Caki2 (cell line): Measurements from ENCODE around the gene MTUS2. TPM values are rescaled to one million over a fixed set of nuclear protein-coding genes. Genes with fewer than 3 reads are reported as not detected.
"Not testable (repeated sequence)": the region's sequence is repeated elsewhere in the genome, so short reads cannot be mapped to it uniquely, and the experiment has no call there.

ENCODE experiments used
- DNase-seq: peaks from one replicate; pipeline ENCODE4 v3.0.0-alpha.2; 2015; ENCODE audit warnings: low read depth
- in situ Hi-C: cut with HindIII; loops from 2 replicates; pipeline ENCODE4 v1.10.0; 2016; ENCODE audit warnings: low sequenced_read_pairs, low pct_unique_long_range_greater_than_20kb, mixed read lengths
- total RNA-seq: library from RNA; depleted of rRNA; stranded (reverse); fragments of >200 nt; shearing (Covaris generic); gene quantifications from 2 replicates; pipeline ENCODE4 v1.2.3, GENCODE V29; 2014; ENCODE audit warnings: low replicate concordance

The MTUS2 gene
- total RNA-seq, 1 experiment from 2014 or later = not detected

DNA sequence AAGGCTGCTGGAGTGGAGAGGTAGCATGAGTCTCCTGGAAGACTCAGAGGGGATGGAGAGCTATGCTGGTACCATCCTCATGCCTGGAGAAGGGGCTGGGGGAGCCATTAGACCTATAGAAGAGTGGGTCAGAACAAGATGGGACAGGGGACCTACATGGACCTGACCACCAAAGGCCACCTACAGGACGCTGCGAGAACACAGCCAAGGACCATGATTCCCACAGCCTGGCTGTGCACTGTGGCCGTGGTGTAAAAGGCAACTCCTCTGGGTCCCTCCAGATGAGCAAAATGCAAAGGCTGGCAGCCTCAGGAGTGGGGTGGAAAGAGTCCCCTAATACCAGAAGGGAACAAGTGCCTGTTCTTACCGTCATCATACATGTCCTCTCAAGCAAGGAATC lies 559.1 kb downstream of the MTUS2 start:
- no peak for DNase-seq
- in situ Hi-C loops = no loop called here

DNA sequence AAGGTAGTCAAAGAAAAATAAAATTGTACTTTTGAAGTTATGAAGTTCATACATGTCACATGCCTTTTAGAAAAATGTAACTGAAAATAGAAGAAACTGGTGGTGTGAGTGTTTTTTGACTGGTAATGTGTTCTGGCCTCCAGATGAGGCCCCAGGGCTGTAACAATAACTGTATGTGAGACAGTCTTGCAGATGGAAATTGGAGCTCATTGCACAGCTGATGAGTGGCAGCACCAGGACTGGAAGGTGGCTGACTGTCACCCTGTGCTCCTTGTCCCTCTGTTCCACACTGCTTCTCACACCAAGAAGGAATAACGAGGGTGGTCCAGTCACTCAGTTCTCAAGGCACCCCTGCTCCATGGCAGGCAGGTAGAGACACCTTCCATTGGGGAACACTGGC lies 559.7 kb downstream of the MTUS2 start:
- DNase-seq = no peak
- in situ Hi-C loops = no loop called here

GRCh38 chr13:29382021-29382420 lies 561.9 kb downstream of the MTUS2 start:
- no peak for DNase-seq
- in situ Hi-C loops = no loop called here

DNA sequence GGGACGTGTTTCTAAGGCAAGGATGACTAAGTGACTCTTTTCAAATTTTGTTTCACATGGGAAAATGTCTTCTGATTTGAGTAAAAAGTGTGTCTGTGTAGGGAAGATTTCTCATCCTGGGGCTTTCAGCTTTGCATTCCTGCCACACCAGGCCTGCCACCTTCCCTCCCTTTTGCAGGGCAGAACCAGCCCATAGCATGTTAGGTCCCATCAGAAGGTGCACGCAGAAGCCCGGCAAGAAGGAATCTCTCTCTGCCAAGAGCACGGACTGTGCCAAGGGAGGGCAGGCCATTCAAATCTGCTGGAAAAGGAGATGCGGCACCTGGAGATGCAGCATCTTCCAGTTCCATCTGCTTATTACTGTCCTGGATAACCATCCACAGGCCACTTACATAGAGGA lies 563.3 kb downstream of the MTUS2 start:
- in situ Hi-C loops = no loop called here

GRCh38 chr13:29384466-29384865 lies 564.3 kb downstream of the MTUS2 start:
- in situ Hi-C loops = no loop called here
- DNase-seq = no peak

More for the DNA sequence above, 563.3 kb downstream of the MTUS2 start:
- no peak for DNase-seq

- in situ Hi-C loops = no loop called here
- no peak for DNase-seq
Observed at GRCh38 chr13:29384871-29385270, 564.7 kb downstream of the MTUS2 start.

GRCh38 chr13:29386246-29386645 lies 566.1 kb downstream of the MTUS2 start:
- in situ Hi-C loops = no loop called here
- DNase-seq = no peak

DNA sequence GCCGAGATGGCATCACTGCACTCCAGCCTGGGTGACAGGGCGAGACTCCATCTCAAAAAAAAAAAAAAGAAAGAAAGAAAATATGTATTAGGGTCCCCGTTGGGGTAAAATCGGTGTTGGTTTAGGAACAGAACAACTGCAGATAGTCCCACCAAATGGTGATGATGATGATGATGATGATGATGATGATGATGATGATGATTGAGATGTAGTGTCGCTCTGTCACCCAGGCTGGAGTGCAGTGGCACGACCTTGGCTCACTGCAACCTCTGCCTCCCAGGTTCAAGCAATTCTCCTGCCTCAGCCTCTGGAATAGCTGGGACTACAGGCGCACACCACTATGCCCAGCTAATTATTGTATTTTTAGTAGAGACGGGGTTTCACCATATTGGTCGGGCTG lies 570.5 kb downstream of the MTUS2 start:
- in situ Hi-C loops, DNase-seq: not testable (repeated sequence)

- in situ Hi-C loops = no loop called here
- no peak for DNase-seq
Observed at GRCh38 chr13:29396446-29396845, 576.3 kb downstream of the MTUS2 start.

DNA sequence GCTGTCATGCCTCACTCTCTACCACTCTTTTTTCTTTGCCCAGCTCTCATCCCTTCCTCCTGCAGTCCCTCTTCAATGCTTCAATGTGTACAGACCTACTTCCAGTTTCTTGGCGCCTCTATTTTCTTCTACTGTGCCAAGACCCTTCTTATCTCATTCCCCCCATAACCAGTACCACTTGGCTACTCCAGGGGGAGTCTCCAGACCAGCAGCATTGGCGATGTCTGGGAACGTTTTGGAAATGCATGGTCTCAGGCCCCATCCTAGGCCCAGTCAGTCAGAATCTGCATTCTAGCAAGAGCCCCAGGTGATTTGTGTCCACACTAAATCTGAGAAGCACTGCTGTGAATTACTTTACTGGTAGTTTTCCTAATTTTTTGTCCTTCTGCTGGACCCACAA lies 577.1 kb downstream of the MTUS2 start:
- DNase-seq = no peak
- in situ Hi-C loops = no loop called here

DNA sequence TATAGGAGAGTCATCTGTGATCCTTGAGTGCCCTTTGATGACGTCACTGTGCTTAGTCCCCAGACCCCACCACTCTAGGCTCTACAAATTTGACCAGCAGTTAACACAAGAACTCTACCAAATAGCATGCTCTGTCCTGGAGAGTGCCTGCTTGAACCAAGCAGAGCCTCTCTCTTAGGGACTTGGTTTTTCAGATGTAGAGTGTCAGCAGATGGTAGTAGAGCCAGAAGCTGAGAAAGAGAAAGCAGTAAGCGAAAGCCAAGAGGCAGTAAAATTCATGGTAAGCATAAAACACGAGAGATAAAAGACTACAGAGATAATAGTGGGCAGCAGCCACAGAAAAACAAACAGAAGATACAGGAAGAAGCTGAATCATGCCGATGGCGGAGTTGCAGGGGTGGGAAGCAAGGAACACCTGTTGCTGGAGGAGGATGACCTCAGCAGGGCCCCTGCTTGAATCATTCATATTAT lies 582.1 kb downstream of the MTUS2 start:
- peak; percentile 5 for DNase-seq
- in situ Hi-C loops = no loop called here

DNA sequence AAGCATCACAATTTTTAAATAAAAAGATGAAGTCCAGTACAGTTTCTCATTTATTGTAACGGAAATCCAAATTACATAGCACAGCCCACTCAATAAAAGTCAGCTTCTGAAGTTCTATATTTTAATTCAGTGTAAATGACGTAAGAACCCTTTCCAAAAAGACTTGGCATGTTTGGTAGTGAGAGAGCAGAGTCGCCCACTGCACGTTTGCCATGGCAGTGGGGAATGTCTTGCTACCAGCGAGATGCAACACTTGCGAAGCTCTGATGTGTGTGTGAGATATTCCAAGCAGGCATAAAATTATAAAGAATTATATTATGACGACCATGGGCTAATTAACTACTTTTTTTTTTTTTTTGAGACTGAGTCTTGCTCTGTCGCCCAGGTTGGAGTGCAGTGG lies 585.3 kb downstream of the MTUS2 start:
- DNase-seq = no peak
- in situ Hi-C loops = no loop called here

DNA sequence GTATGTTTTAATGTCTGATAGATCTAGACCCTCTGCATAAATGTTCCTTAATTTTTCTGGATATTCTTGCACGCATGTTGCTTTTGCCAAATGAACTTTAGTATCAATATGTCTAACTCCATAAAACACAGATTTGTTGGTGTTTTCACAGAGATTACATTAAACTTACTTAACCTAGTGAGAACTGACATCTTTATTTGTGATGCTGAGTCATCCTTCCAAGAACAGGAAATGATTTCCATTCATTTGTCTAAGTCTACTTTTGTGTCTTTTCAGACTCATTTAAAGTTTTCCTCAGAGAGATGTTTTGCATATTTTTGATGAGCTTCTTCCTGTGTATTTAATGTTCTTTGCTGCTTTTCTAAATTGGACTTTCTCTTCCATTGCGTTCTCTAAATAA lies 591.3 kb downstream of the MTUS2 start:
- in situ Hi-C loops = no loop called here
- DNase-seq = no peak

- DNase-seq = no peak
- in situ Hi-C loops = no loop called here
Observed at GRCh38 chr13:29418026-29418425, 597.9 kb downstream of the MTUS2 start.

GRCh38 chr13:29421118-29421517 lies 601.0 kb downstream of the MTUS2 start:
- no peak for DNase-seq
- in situ Hi-C loops = no loop called here

GRCh38 chr13:29422015-29422414 lies 601.9 kb downstream of the MTUS2 start:
- in situ Hi-C loops = no loop called here
- DNase-seq = no peak

DNA sequence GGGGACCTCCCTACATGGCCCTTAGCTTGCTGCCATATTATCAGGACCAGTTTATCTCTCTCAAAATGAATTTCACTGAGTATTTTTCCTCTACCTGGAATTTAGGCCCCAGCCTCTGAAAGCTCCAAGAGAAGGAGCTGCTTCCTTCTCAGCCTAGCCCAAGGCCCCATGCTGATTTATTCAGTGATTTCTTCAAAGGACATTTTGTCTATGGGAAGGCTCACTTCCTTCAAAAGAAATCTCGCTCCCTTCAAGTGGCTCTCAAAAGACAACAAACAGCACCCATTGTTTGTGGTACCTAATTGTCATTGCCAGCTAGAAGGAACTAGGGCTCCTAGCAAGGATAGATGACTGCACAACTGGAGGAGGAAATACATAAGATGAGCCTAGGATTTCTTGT lies 602.9 kb downstream of the MTUS2 start:
- in situ Hi-C loops = no loop called here
- DNase-seq = no peak

DNA sequence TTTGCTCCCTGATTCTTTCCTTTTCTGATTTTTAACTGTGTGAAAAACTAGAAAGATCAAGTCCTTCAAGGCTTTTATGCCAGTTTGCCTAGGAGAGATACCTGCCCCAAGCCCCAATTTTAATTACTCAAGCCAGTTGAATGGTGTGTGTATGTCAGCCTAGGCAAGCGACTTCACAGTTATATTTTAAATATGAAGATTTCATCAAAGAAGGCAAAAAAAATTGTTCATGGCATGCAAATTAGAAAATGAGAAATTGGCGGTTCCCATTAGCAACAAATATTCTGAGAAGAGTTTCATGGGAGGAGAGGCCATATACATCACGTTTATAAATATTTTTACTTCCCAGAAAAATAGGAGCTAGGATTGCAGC lies 607.8 kb downstream of the MTUS2 start:
- in situ Hi-C loops = no loop called here
- no peak for DNase-seq

DNA sequence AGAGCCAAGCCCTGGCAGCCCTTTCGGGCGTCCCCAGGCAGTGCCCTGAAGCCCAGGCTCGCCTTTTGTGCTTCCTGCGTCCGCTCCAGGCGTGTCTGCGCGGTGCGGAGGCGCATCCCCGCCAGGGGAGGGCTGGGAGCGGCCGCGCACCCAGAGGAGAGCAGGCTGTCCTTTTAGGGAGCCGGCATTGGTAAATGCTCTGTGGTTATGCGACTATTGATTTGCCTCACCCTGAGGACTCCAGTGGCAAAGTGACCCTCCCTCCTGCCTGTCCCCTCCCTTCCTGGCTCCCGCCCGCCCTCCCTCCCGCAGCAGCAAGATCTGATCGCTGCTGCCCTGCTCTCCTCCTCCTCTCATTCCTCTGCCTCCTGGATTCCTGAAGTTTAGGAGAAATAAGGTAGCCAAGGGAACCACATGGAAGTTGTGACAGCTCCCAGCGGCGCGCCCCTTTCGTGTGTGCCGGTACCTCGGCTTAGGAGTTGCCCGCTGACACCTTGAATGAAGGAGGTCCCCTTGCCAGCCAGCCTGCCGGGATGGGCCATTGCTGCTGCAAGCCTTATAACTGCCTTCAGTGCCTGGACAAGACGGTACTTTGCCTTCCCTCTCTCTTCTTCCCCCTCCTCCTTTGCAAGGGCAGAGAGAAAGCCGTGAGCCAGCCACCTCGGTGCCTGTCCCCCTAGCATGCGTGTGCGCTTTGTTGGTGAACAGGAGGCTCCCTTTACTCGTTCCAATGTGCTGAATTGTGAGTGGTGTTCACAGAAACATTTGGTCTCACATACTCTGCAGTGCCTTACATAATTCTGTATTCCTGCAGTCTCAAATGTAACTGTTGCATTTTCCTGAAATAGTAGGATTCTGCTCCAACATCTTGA lies 608.4 kb downstream of the MTUS2 start:
- DNase-seq = no peak
- in situ Hi-C loops = no loop called here

- DNase-seq = no peak
- in situ Hi-C loops = no loop called here
Observed at GRCh38 chr13:29429286-29429900, 609.3 kb downstream of the MTUS2 start.
